HepG2 (cell line): Measurements from ENCODE around the gene RRP12. TPM values are rescaled to one million over a fixed set of nuclear protein-coding genes. Genes with fewer than 3 reads are reported as not detected.

ENCODE experiments used
- ATAC-seq: fragments of 200-7000 bp; cut with Tn5 transposase; 3 replicates; pipeline ENCODE4 v1.9.1; 2020; ENCODE audit warnings: mild to moderate bottlenecking, moderate library complexity
- BruUV-seq: library from RNA; stranded (reverse); fragments of 400-500 nt; replicated peaks from 2 replicates; lab custom pipeline; 2021; lab: Mats Ljungman, UMichigan
- CTCF ChIA-PET: fragments of 300-600 bp; formaldehyde crosslinking; extraction: SDS; loops from one replicate; lab custom pipeline; 2021; ENCODE audit warnings: low total read pairs, inconsistent platforms, low intra/inter-chr PET ratio; lab: Yijun Ruan, JAX
- POLR2A ChIA-PET: fragments of 350-600 bp; sonication (Branson Sonifier 250); formaldehyde crosslinking; loops from one replicate; lab custom pipeline; 2020; ENCODE audit warnings: antibody characterized with exemption, inconsistent platforms; lab: Yijun Ruan, JAX
- DNase-seq: peaks from one replicate; pipeline ENCODE4 v3.0.0-alpha.2; 2015; ENCODE audit warnings: low spot score
- FAIRE-seq: peaks from 3 replicates; lab custom pipeline; 2011; peaks lifted over from hg19 to GRCh38; lab: Jason Lieb, UNC
- H2AFZ ChIP-seq: one replicate; pipeline ENCODE4 v1.6.1; 2011; ENCODE audit warnings: low read length, inconsistent platforms
- H3K27ac ChIP-seq: fragments of 300-600 bp; 3 replicates; pipeline ENCODE4 v1.8.0; 2011; ENCODE audit warnings: mixed run types, mild to moderate bottlenecking, mixed read lengths, low read length, inconsistent platforms; ENCODE audit not compliant: insufficient read depth; ENCODE audit errors: extremely low read length
- H3K27me3 ChIP-seq, 2 experiments: fragments of 200-600 bp in 1 of 2; 2 replicates in 1 of 2; 3 replicates in 1 of 2; pipeline versions ENCODE4 v1.6.0 to v1.8.0; 2011; ENCODE audit warnings: low read length in 2 of 2, mild to moderate bottlenecking in 2 of 2, moderate library complexity in 2 of 2, inconsistent platforms in 1 of 2; ENCODE audit not compliant: insufficient read depth in 2 of 2, control insufficient read depth in 1 of 2
- H3K36me3 ChIP-seq, 2 experiments: fragments of 200-600 bp in 1 of 2; replicated peaks in 1 of 2; 2 replicates in 1 of 2; 3 replicates in 1 of 2; pipeline versions ENCODE4 v1.5.1 to v1.8.0; 2011; ENCODE audit warnings: low read length in 2 of 2, inconsistent platforms in 1 of 2; ENCODE audit not compliant: insufficient read depth in 2 of 2, control insufficient read depth in 1 of 2
- H3K4me1 ChIP-seq: 2 replicates; pipeline ENCODE4 v1.5.1; 2012; ENCODE audit warnings: low read length, inconsistent platforms; ENCODE audit not compliant: insufficient read depth
- H3K4me2 ChIP-seq: 2 replicates; pipeline ENCODE4 v1.6.0; 2011; ENCODE audit warnings: low read depth, low read length, inconsistent platforms
- H3K4me3 ChIP-seq, 3 experiments: fragments of 200-600 bp in 1 of 3; sonication (generic), shearing (Covaris generic) in 1 of 3; replicated peaks in 1 of 3; 2 replicates each; pipeline ENCODE4 v1.5.1; 2011 to 2016; ENCODE audit warnings: low read length in 3 of 3, inconsistent platforms in 2 of 3, low read depth in 2 of 3, mild to moderate bottlenecking in 2 of 3, control low read depth in 1 of 3, mixed read lengths in 1 of 3; ENCODE audit not compliant: insufficient read depth in 1 of 3
- H3K79me2 ChIP-seq: one replicate; pipeline ENCODE4 v1.6.1; 2011; ENCODE audit warnings: low read length, inconsistent platforms; ENCODE audit not compliant: insufficient read depth
- H3K9ac ChIP-seq: 2 replicates; pipeline ENCODE4 v1.6.0; 2011; ENCODE audit warnings: mild to moderate bottlenecking, low read depth, low read length, inconsistent platforms; ENCODE audit not compliant: insufficient read depth
- H3K9me3 ChIP-seq: 2 replicates; pipeline ENCODE4 v1.5.1; 2012; ENCODE audit warnings: mild to moderate bottlenecking, low read length
- H4K20me1 ChIP-seq: 2 replicates; pipeline ENCODE4 v1.6.0; 2011; ENCODE audit warnings: inconsistent platforms, mild to moderate bottlenecking, low read length, moderate library complexity; ENCODE audit not compliant: insufficient read depth
- CHD4 ChIP-seq: fragments of 200-600 bp; sonication (generic); IDR thresholded peaks from 2 replicates; pipeline ENCODE4 v1.7.0; 2017; ENCODE audit warnings: mild to moderate bottlenecking, low read length, borderline replicate concordance
- MAFG ChIP-seq: sonication (generic); formaldehyde crosslinking; IDR thresholded peaks from 2 replicates; pipeline ENCODE4 v1.5.1; 2020; ENCODE audit warnings: mild to moderate bottlenecking, missing genetic modification reagents
- MAZ ChIP-seq, 2 experiments: sonication (generic) in 1 of 2; formaldehyde crosslinking in 1 of 2; IDR thresholded peaks; 2 replicates each; pipeline versions ENCODE4 v1.5.0 to v1.6.1; 2012 to 2020; ENCODE audit warnings: low read depth in 2 of 2, mild to moderate bottlenecking in 2 of 2, borderline replicate concordance in 1 of 2, improper control_type of control experiment in 1 of 2, low read length in 1 of 2, missing genetic modification reagents in 1 of 2, moderate library complexity in 1 of 2
- PCBP2 ChIP-seq: fragments of 200-400 bp; formaldehyde crosslinking; optimal IDR thresholded peaks from 2 replicates; pipeline ENCODE3; 2018; ENCODE audit warnings: low read length, low read depth; ENCODE audit not compliant: poor library complexity, severe bottlenecking
- RBFOX2 ChIP-seq: fragments of 200-400 bp; formaldehyde crosslinking; IDR thresholded peaks from 2 replicates; pipeline ENCODE4 v1.6.1; 2017; ENCODE audit warnings: low read depth, mild to moderate bottlenecking, low read length
- SKI ChIP-seq: fragments of 450-650 bp; IDR thresholded peaks from one replicate; pipeline ENCODE4 v1.6.1; 2018; ENCODE audit warnings: mild to moderate bottlenecking; ENCODE audit not compliant: partially characterized antibody
- SMAD9 ChIP-seq: sonication (generic); formaldehyde crosslinking; IDR thresholded peaks from 2 replicates; pipeline ENCODE4 v1.5.1; 2020; ENCODE audit warnings: mild to moderate bottlenecking, missing genetic modification reagents
- SRF ChIP-seq: IDR thresholded peaks from 2 replicates; pipeline ENCODE4 v1.6.1; 2011; ENCODE audit warnings: mild to moderate bottlenecking, low read depth, low read length, moderate library complexity
- TBX2 ChIP-seq: sonication (generic); formaldehyde crosslinking; IDR thresholded peaks from 2 replicates; pipeline ENCODE4 v1.5.0; 2020; ENCODE audit warnings: missing genetic modification reagents, mild to moderate bottlenecking, borderline replicate concordance
- TSC22D2 ChIP-seq: sonication (generic); formaldehyde crosslinking; IDR thresholded peaks from 2 replicates; pipeline ENCODE4 v1.5.1; 2020; ENCODE audit warnings: missing genetic modification reagents, mild to moderate bottlenecking, borderline replicate concordance
- ZMYM2 ChIP-seq: sonication (generic); formaldehyde crosslinking; IDR thresholded peaks from 2 replicates; pipeline ENCODE4 v1.8.0; 2022; ENCODE audit warnings: mild to moderate bottlenecking, missing genetic modification reagents
- ZNF430 ChIP-seq: sonication (generic); formaldehyde crosslinking; IDR thresholded peaks from 2 replicates; pipeline ENCODE4 v1.9.0; 2021; ENCODE audit warnings: mild to moderate bottlenecking, missing genetic modification reagents
- ZNF460 ChIP-seq: sonication (generic); formaldehyde crosslinking; IDR thresholded peaks from 2 replicates; pipeline ENCODE4 v1.5.1; 2020; ENCODE audit warnings: missing genetic modification reagents, mild to moderate bottlenecking, borderline replicate concordance
- ZNF615 ChIP-seq: sonication (generic); formaldehyde crosslinking; IDR thresholded peaks from 2 replicates; pipeline ENCODE4 v1.5.0; 2020; ENCODE audit warnings: mild to moderate bottlenecking, missing genetic modification reagents, borderline replicate concordance
- ZNF766 ChIP-seq: sonication (generic); formaldehyde crosslinking; IDR thresholded peaks from 2 replicates; pipeline ENCODE4 v1.5.0; 2020; ENCODE audit warnings: missing genetic modification reagents, borderline replicate concordance
- ZNF839 ChIP-seq: sonication (generic); formaldehyde crosslinking; IDR thresholded peaks from 2 replicates; pipeline ENCODE4 v1.4.0; 2020; ENCODE audit warnings: missing genetic modification reagents, mild to moderate bottlenecking, borderline replicate concordance
- WGBS: methylation state at CpG from one replicate; pipeline ENCODE4 v1.1.6; 2017; ENCODE audit warnings: low lambda C conversion rate; 5-methylcytosine and 5-hydroxymethylcytosine counted together
- in situ Hi-C: cut with HindIII; loops from 2 replicates; pipeline ENCODE4 v1.10.0; 2017; ENCODE audit warnings: low pct_unique_long_range_greater_than_20kb; ENCODE audit not compliant: extremely low pct_ligation_motif_present
- intact Hi-C: fragments of 100-400 bp; cut with micrococcal nuclease; formaldehyde crosslinking; loops from one replicate; pipeline ENCODE4 v1.10.0; 2022; ENCODE audit not compliant: unreplicated experiment
- polyA plus RNA-seq, 8 experiments: library from polyadenylated mRNA; depleted of rRNA in 3 of 8; stranded (reverse) in 7 of 8; unstranded in 1 of 8; fragments of >200 nt; fragmentation: Illumina TruSeq in 4 of 8; extraction: Trizol in 4 of 8; gene quantifications; 2 replicates each; pipeline versions ENCODE4 v1.2.1 to v1.2.3, GENCODE V29; 2011 to 2016; ENCODE audit warnings: low read depth in 4 of 8, missing spikeins in 1 of 8, mixed read lengths in 1 of 8; ENCODE audit not compliant: insufficient read depth in 1 of 8
- total RNA-seq, 5 experiments: library from RNA; depleted of rRNA; stranded (reverse); fragments of >200 nt; fragmentation: Illumina TruSeq; extraction: Trizol; gene quantifications; 2 replicates each; pipeline ENCODE4 v1.2.3, GENCODE V29; 2016; ENCODE audit warnings: low read depth in 1 of 5
- TF ChIP-seq, protein P1 (sequence below): sonication (generic); formaldehyde crosslinking; IDR thresholded peaks from 2 replicates; pipeline ENCODE4 v1.8.1; 2022; ENCODE audit warnings: mild to moderate bottlenecking, missing genetic modification reagents

RRP12 gene
- total and polyA plus RNA-seq, 2 of the 13 experiments (the other 11 are each of a cell fraction or from before 2014, with no cell fraction given): 13.2 to 39.4 TPM

DNA sequence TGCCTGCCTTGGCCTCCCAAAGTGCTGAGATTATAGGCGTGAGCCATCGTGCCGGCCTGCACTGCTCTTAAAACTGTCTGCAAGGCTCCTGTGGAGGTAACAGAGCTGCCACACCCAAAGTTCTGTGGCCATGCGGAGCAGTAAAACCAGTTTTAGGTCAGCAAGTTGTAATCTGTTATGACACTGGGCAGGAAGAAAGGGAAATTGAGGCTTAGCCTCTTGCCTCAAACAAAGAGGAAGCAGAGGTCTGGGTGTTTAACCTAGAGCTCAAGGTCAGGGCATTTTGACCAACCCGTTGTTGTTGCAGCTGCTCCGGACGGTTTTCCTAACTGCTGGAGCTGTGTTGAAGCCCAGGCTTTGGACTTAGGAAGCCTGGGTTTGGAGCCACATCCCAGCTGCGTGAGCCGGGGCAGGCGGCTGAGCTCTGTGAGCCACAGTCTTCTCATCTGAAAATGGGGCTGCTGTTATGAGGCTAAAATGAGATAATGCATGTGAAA, 7.4 kb upstream of the RRP12 start (continued):
- TF ChIP-seq TBX2 (peak; percentile 61; the same call in 1 of the 2 replicates), TSC22D2 (CRISPR knock-in tag) (no peak), MAFG (no peak), SRF (no peak), PCBP2 (no peak), ZNF766 (no peak), SKI (peak; percentile 7), ZNF839 (CRISPR knock-in tag) (no peak), ZNF460 (CRISPR knock-in tag) (0 out of 2 replicates have a peak, but pooled peaks have one; percentile 3)

DNA sequence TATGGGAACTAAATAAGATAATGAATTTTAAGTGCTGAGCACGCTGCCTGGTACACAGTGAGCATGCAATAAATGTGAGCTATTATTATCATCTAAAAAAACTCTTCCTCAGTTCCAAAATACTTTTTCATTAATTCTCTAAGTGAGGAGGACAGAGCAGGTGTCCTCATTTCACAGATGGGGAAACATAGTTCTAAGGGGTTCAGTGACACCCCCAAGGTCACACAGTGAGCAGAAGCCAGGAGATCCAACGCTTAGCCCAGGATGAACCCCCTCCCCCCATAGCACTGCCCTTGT, 6.8 kb upstream of the RRP12 start:
- H3K27ac ChIP-seq: peak overlapping the region; percentile 77
- DNase-seq (no peak), FAIRE-seq (no peak), ATAC-seq (no peak)
- peak overlapping the region; percentile 83 for H3K4me2 ChIP-seq
- intact Hi-C loops: loop anchor here (1.0 to 2.0 kb wide), 4 partner anchors 19 to 204 kb away; partner anchors contain the start of genes EXOSC1, PGAM1 and ZDHHC16
- no peaks in the 10 kb centered on the region for H4K20me1 ChIP-seq
- no peaks in the 10 kb centered on the region for H3K27me3 ChIP-seq
- 53% methylated on average over 2 of the region's 2 CpGs for WGBS
- H3K4me1 ChIP-seq: peaks cover 53% of the 10 kb centered on the region
- BruUV-seq: no TSS peak
- ChIA-PET POLR2A (no interaction called here), CTCF (interaction anchor here (1.6 to 2.3 kb wide), 3 partner anchors 18 to 56 kb away, joined by 6 to 14 read pairs (median 12); partner anchors contain the start of genes EXOSC1, PGAM1 and ZDHHC16)
- no peak overlapping the region for H2AFZ ChIP-seq
- H3K9me3 ChIP-seq: no peaks in the 10 kb centered on the region
- 0 out of 2 replicates have a peak, but pooled peaks have one; percentile 17 for TF ChIP-seq ZNF430 (CRISPR knock-in tag)
- no peak for TF ChIP-seq ZNF615
- TF ChIP-seq MAZ (IDR thresholded peaks at IDR 0.05; ENCODE audit: borderline replicate concordance, low read depth, low read length): no peak
- TF ChIP-seq MAZ (CRISPR knock-in tag; IDR thresholded peaks at IDR 0.05; ENCODE audit: low read depth): no peak
- no peak for TF ChIP-seq SMAD9
- TF ChIP-seq, protein P1, sequence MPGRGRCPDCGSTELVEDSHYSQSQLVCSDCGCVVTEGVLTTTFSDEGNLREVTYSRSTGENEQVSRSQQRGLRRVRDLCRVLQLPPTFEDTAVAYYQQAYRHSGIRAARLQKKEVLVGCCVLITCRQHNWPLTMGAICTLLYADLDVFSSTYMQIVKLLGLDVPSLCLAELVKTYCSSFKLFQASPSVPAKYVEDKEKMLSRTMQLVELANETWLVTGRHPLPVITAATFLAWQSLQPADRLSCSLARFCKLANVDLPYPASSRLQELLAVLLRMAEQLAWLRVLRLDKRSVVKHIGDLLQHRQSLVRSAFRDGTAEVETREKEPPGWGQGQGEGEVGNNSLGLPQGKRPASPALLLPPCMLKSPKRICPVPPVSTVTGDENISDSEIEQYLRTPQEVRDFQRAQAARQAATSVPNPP (CRISPR knock-in tag): 0 out of 2 replicates have a peak, but pooled peaks have one; percentile 4
- peak; percentile 40; the same call in 1 of the 2 replicates for TF ChIP-seq ZMYM2 (CRISPR knock-in tag)
- TF ChIP-seq CHD4: peak; percentile 91
- TF ChIP-seq RBFOX2: no peak
- peak overlapping the region in 1 of 3 experiments; percentile 63; a peak in 2 of 6 replicates for H3K4me3 ChIP-seq
- H3K36me3 ChIP-seq: no peaks in the 10 kb centered on the region
- no peak overlapping the region for H3K9ac ChIP-seq
- no peaks in the 10 kb centered on the region for H3K79me2 ChIP-seq
- in situ Hi-C loops: no loop called here
